ENCODE measurements around the gene UBAP2. TPM values are rescaled to one million over a fixed set of nuclear protein-coding genes. Genes with fewer than 3 reads are reported as not detected.

The UBAP2 gene
- polyA plus RNA-seq, 1 of the 3 experiments (the other 2 are of a cell fraction): 15.8 TPM

DNA sequence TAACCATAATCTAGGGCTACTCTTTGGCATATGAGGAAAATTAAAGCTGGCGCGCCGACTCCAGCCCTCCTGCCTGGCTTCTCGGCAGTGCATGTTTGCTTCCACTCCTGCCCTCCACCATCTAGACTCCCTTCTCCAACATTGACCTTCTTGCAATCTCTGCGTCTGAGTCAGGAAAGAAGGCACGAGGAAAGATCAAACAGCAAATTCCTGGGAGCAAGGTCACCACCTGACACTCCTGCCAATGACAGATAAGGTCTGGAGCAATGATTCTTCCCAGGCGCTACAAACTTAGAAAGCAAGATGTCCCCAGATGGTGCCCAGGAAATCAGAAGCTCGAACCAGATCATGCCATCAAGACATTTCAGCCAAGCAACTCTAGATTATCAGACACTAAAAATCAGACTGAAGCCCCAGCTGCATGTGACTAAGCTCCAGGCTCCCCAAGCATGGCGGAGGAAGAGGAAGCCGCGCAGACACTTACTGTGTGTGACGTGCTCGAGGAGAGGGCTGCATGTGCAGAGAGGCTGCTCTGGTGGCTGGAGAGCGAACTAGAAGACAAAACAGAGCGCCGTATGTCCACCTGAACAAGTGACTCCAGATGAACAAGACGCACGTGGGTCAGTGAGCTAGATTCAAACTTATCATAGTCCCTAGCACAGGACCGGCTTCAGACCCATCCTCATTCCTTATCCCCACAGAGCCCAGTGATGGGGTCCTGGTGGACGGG is 116.4 kb downstream of the UBAP2 start:
- DNase-seq: no peak
- CTCF ChIA-PET: interaction anchor here (1.0 to 4.9 kb wide), 2 partner anchors 8 to 13 kb away, joined by 3 to 40 read pairs; no protein-coding TSS in a partner anchor
- 84% methylated on average over 20 of the region's 20 CpGs for WGBS (ENCODE audit: low lambda C conversion rate)
- Histone ChIP-seq H4K20me1 (ENCODE audit: insufficient read depth) (no peaks in the 10 kb centered on the region), H3K27me3 (ENCODE audit: insufficient read depth) (no peaks in the 10 kb centered on the region), H3K36me3 (replicated peaks in 1 of 2; ENCODE audit: control insufficient read depth in 1 of 2, insufficient read depth in 2 of 2, low read length in 1 of 2) (peaks cover 60 to 64% of the 10 kb centered on the region in 2 experiments), H3K9ac (no peak overlapping the region), H3K9me3 (no peaks in the 10 kb centered on the region), H3K9me2 (no peaks in the 10 kb centered on the region), H3K4me3 (ENCODE audit: low read depth in 2 of 2, low read length in 1 of 2) (no peak overlapping the region), H3K27ac (ENCODE audit: low read depth in 2 of 2, low read length in 1 of 2) (no peak overlapping the region), H3K4me2 (no peak overlapping the region), H2AFZ (ENCODE audit: low read depth) (no peak overlapping the region), H3K4me1 (ENCODE audit: control insufficient read depth in 1 of 2, insufficient read depth in 2 of 2, low read depth in 1 of 2, low read length in 1 of 2) (no peaks in the 10 kb centered on the region), H3F3A (replicated peaks; ENCODE audit: insufficient read depth) (no peaks in the 10 kb centered on the region), H3K79me2 (ENCODE audit: insufficient read depth) (no peaks in the 10 kb centered on the region)
- POLR2A ChIA-PET: no interaction called here
- TF ChIP-seq TEAD4 (IDR thresholded peaks at IDR 0.05; ENCODE audit: borderline replicate concordance, insufficient read depth) (no peak), EP300 (IDR thresholded peaks at IDR 0.05; ENCODE audit: borderline replicate concordance in 1 of 2, low read depth in 1 of 2, low read length in 1 of 2) (no peak), ELF1 (IDR thresholded peaks at IDR 0.05) (no peak), CHD2 (IDR thresholded peaks at IDR 0.05; ENCODE audit: low read length, partially characterized antibody) (no peak), SIN3A (IDR thresholded peaks at IDR 0.05; ENCODE audit: borderline replicate concordance, low read depth, low read length) (no peak), EZH2phosphoT487 (IDR thresholded peaks at IDR 0.05; ENCODE audit: borderline replicate concordance, low read depth) (no peak), SMC3 (IDR thresholded peaks at IDR 0.05; ENCODE audit: low read depth, low read length) (no peak), TAF1 (IDR thresholded peaks at IDR 0.05; ENCODE audit: borderline replicate concordance, low read depth, low read length) (no peak), FOSL2 (IDR thresholded peaks at IDR 0.05; ENCODE audit: borderline replicate concordance, low read depth) (no peak), MEF2A (IDR thresholded peaks at IDR 0.05; ENCODE audit: borderline replicate concordance, low read depth) (no peak), GABPA (IDR thresholded peaks at IDR 0.05; ENCODE audit: low read depth) (no peak), JUND (IDR thresholded peaks at IDR 0.05) (no peak), FOXJ3 (CRISPR knock-in tag; IDR thresholded peaks at IDR 0.05) (no peak), RCOR1 (IDR thresholded peaks at IDR 0.05; ENCODE audit: low read length) (no peak), RFX5 (IDR thresholded peaks at IDR 0.05; ENCODE audit: low read length) (no peak), MXI1 (IDR thresholded peaks at IDR 0.05; ENCODE audit: low read depth, low read length) (no peak)
- TF ChIP-seq, protein P1, sequence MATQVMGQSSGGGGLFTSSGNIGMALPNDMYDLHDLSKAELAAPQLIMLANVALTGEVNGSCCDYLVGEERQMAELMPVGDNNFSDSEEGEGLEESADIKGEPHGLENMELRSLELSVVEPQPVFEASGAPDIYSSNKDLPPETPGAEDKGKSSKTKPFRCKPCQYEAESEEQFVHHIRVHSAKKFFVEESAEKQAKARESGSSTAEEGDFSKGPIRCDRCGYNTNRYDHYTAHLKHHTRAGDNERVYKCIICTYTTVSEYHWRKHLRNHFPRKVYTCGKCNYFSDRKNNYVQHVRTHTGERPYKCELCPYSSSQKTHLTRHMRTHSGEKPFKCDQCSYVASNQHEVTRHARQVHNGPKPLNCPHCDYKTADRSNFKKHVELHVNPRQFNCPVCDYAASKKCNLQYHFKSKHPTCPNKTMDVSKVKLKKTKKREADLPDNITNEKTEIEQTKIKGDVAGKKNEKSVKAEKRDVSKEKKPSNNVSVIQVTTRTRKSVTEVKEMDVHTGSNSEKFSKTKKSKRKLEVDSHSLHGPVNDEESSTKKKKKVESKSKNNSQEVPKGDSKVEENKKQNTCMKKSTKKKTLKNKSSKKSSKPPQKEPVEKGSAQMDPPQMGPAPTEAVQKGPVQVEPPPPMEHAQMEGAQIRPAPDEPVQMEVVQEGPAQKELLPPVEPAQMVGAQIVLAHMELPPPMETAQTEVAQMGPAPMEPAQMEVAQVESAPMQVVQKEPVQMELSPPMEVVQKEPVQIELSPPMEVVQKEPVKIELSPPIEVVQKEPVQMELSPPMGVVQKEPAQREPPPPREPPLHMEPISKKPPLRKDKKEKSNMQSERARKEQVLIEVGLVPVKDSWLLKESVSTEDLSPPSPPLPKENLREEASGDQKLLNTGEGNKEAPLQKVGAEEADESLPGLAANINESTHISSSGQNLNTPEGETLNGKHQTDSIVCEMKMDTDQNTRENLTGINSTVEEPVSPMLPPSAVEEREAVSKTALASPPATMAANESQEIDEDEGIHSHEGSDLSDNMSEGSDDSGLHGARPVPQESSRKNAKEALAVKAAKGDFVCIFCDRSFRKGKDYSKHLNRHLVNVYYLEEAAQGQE (IDR thresholded peaks at IDR 0.05; ENCODE audit: low read depth, low read length): no peak
- TF ChIP-seq, protein P2, sequence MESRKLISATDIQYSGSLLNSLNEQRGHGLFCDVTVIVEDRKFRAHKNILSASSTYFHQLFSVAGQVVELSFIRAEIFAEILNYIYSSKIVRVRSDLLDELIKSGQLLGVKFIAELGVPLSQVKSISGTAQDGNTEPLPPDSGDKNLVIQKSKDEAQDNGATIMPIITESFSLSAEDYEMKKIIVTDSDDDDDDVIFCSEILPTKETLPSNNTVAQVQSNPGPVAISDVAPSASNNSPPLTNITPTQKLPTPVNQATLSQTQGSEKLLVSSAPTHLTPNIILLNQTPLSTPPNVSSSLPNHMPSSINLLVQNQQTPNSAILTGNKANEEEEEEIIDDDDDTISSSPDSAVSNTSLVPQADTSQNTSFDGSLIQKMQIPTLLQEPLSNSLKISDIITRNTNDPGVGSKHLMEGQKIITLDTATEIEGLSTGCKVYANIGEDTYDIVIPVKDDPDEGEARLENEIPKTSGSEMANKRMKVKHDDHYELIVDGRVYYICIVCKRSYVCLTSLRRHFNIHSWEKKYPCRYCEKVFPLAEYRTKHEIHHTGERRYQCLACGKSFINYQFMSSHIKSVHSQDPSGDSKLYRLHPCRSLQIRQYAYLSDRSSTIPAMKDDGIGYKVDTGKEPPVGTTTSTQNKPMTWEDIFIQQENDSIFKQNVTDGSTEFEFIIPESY (IDR thresholded peaks at IDR 0.05; ENCODE audit: borderline replicate concordance, low read depth): no peak
- TF ChIP-seq, protein P3, sequence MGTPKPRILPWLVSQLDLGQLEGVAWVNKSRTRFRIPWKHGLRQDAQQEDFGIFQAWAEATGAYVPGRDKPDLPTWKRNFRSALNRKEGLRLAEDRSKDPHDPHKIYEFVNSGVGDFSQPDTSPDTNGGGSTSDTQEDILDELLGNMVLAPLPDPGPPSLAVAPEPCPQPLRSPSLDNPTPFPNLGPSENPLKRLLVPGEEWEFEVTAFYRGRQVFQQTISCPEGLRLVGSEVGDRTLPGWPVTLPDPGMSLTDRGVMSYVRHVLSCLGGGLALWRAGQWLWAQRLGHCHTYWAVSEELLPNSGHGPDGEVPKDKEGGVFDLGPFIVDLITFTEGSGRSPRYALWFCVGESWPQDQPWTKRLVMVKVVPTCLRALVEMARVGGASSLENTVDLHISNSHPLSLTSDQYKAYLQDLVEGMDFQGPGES (IDR thresholded peaks at IDR 0.05; ENCODE audit: low read depth, low read length): no peak
